ENCODE data around the gene BTG1. TPM values are rescaled to one million over a fixed set of nuclear protein-coding genes. Genes with fewer than 3 reads are reported as not detected.

The BTG1 gene
- total and polyA plus RNA-seq, 2 of the 8 experiments (the other 6 are each of a cell fraction or from before 2014, with no cell fraction given) = 17.1 to 32.7 TPM

DNA sequence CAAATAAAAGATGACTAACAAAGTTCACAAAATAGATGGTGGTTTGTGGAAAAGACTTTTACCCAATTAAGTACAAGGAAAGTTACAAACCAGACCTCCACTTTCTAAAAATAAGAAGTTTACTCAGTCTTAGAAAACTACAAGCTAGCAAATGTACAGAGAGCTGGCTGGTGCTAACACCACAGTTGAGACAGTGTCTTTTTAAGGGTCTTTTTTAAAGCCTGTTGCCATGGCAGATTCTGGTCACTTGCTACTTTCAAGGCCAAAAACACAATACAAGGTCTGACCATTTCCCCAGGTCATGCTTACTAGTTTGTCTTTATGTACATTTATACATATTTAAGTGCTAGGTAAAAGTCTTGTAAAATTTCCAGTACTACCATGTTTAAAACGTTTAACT, 2.4 kb downstream of the BTG1 start:
- peaks cover 0 to 36% (median 2%) of the 10 kb centered on the region in 4 experiments; a peak in 3 of 8 replicates for H3K36me3 ChIP-seq (ENCODE audit: control insufficient read depth in 2 of 4, insufficient read depth in 4 of 4, low read length in 3 of 4)
- no peaks in the 10 kb centered on the region for H3K79me1 ChIP-seq (ENCODE audit: low read depth, low read length)
- H2BK15ac ChIP-seq (ENCODE audit: low read length) = no peak overlapping the region
- no peak overlapping the region for H3K4ac ChIP-seq (replicated peaks; ENCODE audit: insufficient read length, low read depth, low read length)
- H4K91ac ChIP-seq (replicated peaks; ENCODE audit: insufficient read length, low read length) = no peak overlapping the region
- no peak overlapping the region for H4K5ac ChIP-seq (ENCODE audit: insufficient read length, low read depth, low read length)
- H3K27me3 ChIP-seq (replicated peaks in 1 of 4; ENCODE audit: control insufficient read depth in 3 of 4, extremely low read depth in 1 of 4, insufficient read depth in 3 of 4, low read length in 3 of 4) = no peaks in the 10 kb centered on the region
- H2BK5ac ChIP-seq (ENCODE audit: low read depth, low read length) = no peak overlapping the region
- H3K9ac ChIP-seq (replicated peaks in 1 of 4; ENCODE audit: extremely low read depth in 1 of 4, low read depth in 3 of 4, low read length in 3 of 4) = no peak overlapping the region; a peak in 1 of 7 replicates
- H3K4me3 ChIP-seq (ENCODE audit: extremely low read depth in 1 of 4, insufficient read depth in 2 of 4, low read depth in 3 of 4, low read length in 4 of 4) = peak overlapping the region; percentile 34 to 93 (median 86); a peak in 6 of 8 replicates
- DNase-seq (ENCODE audit: low read depth in 1 of 2, low spot score in 2 of 2) (no peak), FAIRE-seq (no peak)
- peaks cover 2 to 16% (median 6%) of the 10 kb centered on the region in 4 experiments; a peak in 5 of 7 replicates for H3K4me1 ChIP-seq (replicated peaks in 1 of 4; ENCODE audit: control insufficient read depth in 3 of 4, insufficient read depth in 4 of 4, low read length in 3 of 4)
- H2AK5ac ChIP-seq (ENCODE audit: low read depth, low read length) = no peak overlapping the region
- no peak overlapping the region for H3K23ac ChIP-seq (ENCODE audit: insufficient read length)
- POLR2A ChIA-PET (ENCODE audit: partially characterized antibody) = interaction anchor here (0.8 to 4.8 kb wide), 4 partner anchors 9 to 762 kb away, joined by 3 to 119 read pairs (median 36); no protein-coding TSS in a partner anchor
- H3K9me3 ChIP-seq (ENCODE audit: insufficient read depth in 2 of 2, low read depth in 1 of 2, low read length in 1 of 2) = no peaks in the 10 kb centered on the region
- H3K14ac ChIP-seq (ENCODE audit: insufficient read length) = no peak overlapping the region
- no peak overlapping the region for H2BK12ac ChIP-seq (ENCODE audit: low read depth, low read length)
- H3K18ac ChIP-seq (ENCODE audit: extremely low read depth, low read length) = no peak overlapping the region
- H3K79me2 ChIP-seq (ENCODE audit: control insufficient read depth in 1 of 2, insufficient read depth in 2 of 2, low read length in 2 of 2) = peaks cover 17 to 71% of the 10 kb centered on the region in 2 experiments
- no peak overlapping the region for H3K27ac ChIP-seq (ENCODE audit: low read depth, low read length)
- H2AFZ ChIP-seq (ENCODE audit: low read length) = no peak overlapping the region
- peak overlapping the region; percentile 50 to 70 for H3K4me2 ChIP-seq (ENCODE audit: insufficient read depth in 1 of 2, low read depth in 2 of 2, low read length in 2 of 2)
- H2BK120ac ChIP-seq (replicated peaks; ENCODE audit: low read depth, low read length) = no peak overlapping the region
- 45% methylated on average over 1 of the region's 1 CpG; no CpG with 5 or more reads in 1 of the 2 experiments for WGBS, 2 experiments (ENCODE audit: extremely low coverage in 1 of 2, insufficient coverage in 1 of 2, insufficient read length in 1 of 2, insufficient replicate concordance in 2 of 2, low coverage in 1 of 2, low lambda C conversion rate in 2 of 2, missing lambda C conversion rate in 1 of 2)
- CTCF ChIA-PET (ENCODE audit: partially characterized antibody) = interaction anchor here (0.6 to 1.7 kb wide), 9 partner anchors 10 to 844 kb away, joined by 3 to 8 read pairs (median 3); no protein-coding TSS in a partner anchor
- no peak overlapping the region for H3K56ac ChIP-seq (replicated peaks; ENCODE audit: insufficient read length, low read depth, low read length)
- no peak overlapping the region for H4K8ac ChIP-seq (ENCODE audit: extremely low read depth, insufficient read depth, low read length)
- no peaks in the 10 kb centered on the region; the same call in 1 of the 2 replicates for H3K23me2 ChIP-seq (ENCODE audit: low read depth, low read length)
- H4K20me1 ChIP-seq (replicated peaks in 1 of 2; ENCODE audit: control insufficient read depth in 1 of 2, insufficient read depth in 2 of 2, low read length in 2 of 2) = peaks cover 18 to 22% of the 10 kb centered on the region in 2 experiments
- no peak overlapping the region for H2BK20ac ChIP-seq (ENCODE audit: low read length)
- TF ChIP-seq, protein P1, sequence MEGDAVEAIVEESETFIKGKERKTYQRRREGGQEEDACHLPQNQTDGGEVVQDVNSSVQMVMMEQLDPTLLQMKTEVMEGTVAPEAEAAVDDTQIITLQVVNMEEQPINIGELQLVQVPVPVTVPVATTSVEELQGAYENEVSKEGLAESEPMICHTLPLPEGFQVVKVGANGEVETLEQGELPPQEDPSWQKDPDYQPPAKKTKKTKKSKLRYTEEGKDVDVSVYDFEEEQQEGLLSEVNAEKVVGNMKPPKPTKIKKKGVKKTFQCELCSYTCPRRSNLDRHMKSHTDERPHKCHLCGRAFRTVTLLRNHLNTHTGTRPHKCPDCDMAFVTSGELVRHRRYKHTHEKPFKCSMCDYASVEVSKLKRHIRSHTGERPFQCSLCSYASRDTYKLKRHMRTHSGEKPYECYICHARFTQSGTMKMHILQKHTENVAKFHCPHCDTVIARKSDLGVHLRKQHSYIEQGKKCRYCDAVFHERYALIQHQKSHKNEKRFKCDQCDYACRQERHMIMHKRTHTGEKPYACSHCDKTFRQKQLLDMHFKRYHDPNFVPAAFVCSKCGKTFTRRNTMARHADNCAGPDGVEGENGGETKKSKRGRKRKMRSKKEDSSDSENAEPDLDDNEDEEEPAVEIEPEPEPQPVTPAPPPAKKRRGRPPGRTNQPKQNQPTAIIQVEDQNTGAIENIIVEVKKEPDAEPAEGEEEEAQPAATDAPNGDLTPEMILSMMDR (IDR thresholded peaks at IDR 0.05; ENCODE audit: control extremely low read depth in 1 of 3, insufficient read depth in 1 of 3, low read depth in 1 of 3, low read length in 3 of 3) = no peak
- TF ChIP-seq SP1 (IDR thresholded peaks at IDR 0.05; ENCODE audit: low read depth, low read length) (no peak), KDM4A (IDR thresholded peaks at IDR 0.05; ENCODE audit: low read depth, low read length, severe bottlenecking) (no peak), TAF7 (optimal IDR thresholded peaks at IDR 0.05; ENCODE audit: borderline replicate concordance, low read depth, low read length) (no peak), RFX5 (IDR thresholded peaks at IDR 0.05; ENCODE audit: borderline replicate concordance, low read depth, low read length) (no peak)
